K562 treated with DMSO at 1 percent for 4 hours (cell line): ENCODE measurements around the gene FBXO9. TPM values are rescaled to one million over a fixed set of nuclear protein-coding genes. Genes with fewer than 3 reads are reported as not detected.

Experiments used
- total RNA-seq: library from RNA; unstranded; fragments of 300-600 nt; gene quantifications from 2 replicates; pipeline ENCODE4 v1.2.3, GENCODE V29; 2022; ENCODE audit not compliant: insufficient read depth

The FBXO9 gene
- total RNA-seq = 36.4 and 40.1 TPM in 2 replicates

DNA sequence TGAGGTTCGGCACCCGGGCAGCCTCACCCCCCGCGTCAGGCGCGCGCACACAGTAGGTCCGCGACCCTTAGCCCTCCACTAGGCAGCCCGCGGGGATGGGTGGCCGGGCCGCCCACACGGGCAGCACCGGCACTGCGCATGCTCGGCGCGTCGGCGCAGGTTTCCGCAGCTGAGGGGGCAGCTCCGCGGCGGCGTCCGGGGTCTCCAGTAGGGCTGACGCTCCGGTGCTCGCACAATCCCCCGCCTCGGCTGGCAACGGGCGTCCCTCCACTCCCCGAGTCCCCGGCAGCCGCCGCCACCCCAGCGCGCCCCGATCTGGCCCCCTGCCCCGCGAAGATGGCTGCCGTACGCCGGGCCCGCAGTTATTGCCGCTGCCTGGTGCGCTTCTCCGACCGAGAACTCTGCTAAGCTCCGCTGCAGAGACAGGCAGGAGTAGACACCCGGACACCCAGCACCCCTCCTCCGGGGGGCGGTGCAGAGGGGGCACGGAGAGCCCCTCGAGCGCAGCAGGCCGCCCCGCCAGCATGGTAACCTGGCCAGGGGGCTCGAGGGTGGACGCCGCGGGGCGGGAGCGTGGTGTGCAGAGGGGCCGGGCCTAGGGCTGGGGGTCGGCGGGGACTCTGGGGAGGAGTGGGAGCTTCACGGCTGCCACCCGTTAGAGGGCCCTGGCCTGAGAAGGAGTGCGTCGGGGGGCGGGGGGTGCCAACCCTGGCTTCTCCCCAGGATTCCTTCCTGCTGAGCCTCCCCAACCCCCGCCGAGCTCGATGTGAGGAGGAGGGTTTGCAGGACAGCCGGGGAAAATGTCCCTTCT is at the start of gene FBXO9:
FBXO9 (plus strand) TSS at position 139 of the 811 bp plus-strand sequence; CDS start at position 525, 386 bp downstream.

DNA sequence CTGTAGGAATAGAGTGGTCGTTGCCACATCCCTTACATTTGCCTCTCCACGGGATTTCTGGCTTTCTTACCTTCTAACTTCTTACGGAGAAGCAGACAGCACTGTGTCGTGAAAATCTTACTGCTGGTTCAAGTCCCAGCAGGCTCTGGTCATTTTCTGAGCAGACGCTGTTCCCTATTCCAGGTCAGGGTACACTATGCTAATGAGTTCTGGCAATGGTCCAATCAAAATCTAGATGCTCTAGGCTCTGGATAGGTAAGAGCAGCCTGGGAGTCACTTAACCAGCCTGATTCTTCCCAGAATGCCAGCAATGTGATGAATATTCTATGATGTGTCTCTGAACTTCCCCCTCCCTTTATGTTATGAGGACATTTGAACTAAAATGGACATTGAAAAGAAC is 83.5 kb downstream of the FBXO9 start, which contains the start of gene GCM1:
GCM1 (minus strand) TSS at position 158 of the 400 bp plus-strand sequence. CDS start 3,209 bp downstream, outside the sequence.

Other genes with a start within 250 kb of the FBXO9 start
- not detected in 2 replicates for gene GSTA5, start 224.6 kb upstream of the FBXO9 start, total RNA-seq
- not detected in 2 replicates for gene GSTA3, start 155.7 kb upstream of the FBXO9 start, total RNA-seq
- 0.71 TPM in 1 of 2 replicates, not detected in the other for gene GSTA4, start 70.1 kb upstream of the FBXO9 start, total RNA-seq
- gene CILK1, start 3.6 kb upstream of the FBXO9 start, total RNA-seq = 1.8 and 2.3 TPM in 2 replicates
- 0.21 TPM in 1 of 2 replicates, not detected in the other for gene GCM1, start 83.4 kb downstream of the FBXO9 start, total RNA-seq